ENCODE data around the gene PPP1R11. TPM values are rescaled to one million over a fixed set of nuclear protein-coding genes. Genes with fewer than 3 reads are reported as not detected.

The PPP1R11 gene
- total RNA-seq, 1 experiment from 2014 or later: 23.8 TPM

DNA sequence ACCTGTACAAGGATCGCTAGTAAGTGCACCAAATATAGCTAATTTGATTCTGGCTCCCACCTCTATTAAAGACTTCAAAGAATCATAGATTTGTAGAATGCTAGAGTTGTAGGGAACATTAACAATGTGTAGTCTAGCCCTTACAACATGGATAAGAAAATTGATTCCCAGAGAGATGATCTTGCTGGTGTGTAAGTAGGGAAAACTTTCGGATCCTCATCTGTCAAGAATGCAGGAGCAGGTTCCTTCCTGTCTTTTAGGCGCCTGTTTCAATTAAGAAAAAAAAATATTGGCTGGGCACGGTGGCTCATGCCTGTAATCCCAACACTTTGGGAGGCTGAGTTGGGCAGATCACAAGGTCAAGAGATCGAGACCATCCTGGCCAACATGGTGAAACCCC, 20.9 kb downstream of the PPP1R11 start:
- H3K27ac ChIP-seq (ENCODE audit: insufficient read length, low read depth, low read length): no peak overlapping the region
- H3K27me3 ChIP-seq (ENCODE audit: insufficient read depth, low read length): no peaks in the 10 kb centered on the region
- H3K4me1 Mint-ChIP-seq: peaks cover 6 to 9% of the 10 kb centered on the region in 2 experiments
- H2BK12ac ChIP-seq (ENCODE audit: insufficient read length, low read depth, low read length): no peak overlapping the region
- no peak overlapping the region for H3K9ac ChIP-seq (ENCODE audit: extremely low read depth, insufficient read length, low read length)
- H3T11ph ChIP-seq (ENCODE audit: low read length): no peak overlapping the region
- no peak overlapping the region for H2AFZ ChIP-seq (ENCODE audit: low read length)
- no peak overlapping the region for H2AK5ac ChIP-seq (ENCODE audit: insufficient read length, low read length)
- DNase-seq: no peak
- H3K23me2 ChIP-seq (ENCODE audit: insufficient read length, low read depth, low read length, poor library complexity, severe bottlenecking): no peaks in the 10 kb centered on the region
- H4K8ac ChIP-seq (replicated peaks; ENCODE audit: insufficient read length, low read depth, low read length): no peak overlapping the region
- H3K27me3 Mint-ChIP-seq (ENCODE audit: low read depth): peaks cover 73% of the 10 kb centered on the region
- TF ChIP-seq, protein P1, sequence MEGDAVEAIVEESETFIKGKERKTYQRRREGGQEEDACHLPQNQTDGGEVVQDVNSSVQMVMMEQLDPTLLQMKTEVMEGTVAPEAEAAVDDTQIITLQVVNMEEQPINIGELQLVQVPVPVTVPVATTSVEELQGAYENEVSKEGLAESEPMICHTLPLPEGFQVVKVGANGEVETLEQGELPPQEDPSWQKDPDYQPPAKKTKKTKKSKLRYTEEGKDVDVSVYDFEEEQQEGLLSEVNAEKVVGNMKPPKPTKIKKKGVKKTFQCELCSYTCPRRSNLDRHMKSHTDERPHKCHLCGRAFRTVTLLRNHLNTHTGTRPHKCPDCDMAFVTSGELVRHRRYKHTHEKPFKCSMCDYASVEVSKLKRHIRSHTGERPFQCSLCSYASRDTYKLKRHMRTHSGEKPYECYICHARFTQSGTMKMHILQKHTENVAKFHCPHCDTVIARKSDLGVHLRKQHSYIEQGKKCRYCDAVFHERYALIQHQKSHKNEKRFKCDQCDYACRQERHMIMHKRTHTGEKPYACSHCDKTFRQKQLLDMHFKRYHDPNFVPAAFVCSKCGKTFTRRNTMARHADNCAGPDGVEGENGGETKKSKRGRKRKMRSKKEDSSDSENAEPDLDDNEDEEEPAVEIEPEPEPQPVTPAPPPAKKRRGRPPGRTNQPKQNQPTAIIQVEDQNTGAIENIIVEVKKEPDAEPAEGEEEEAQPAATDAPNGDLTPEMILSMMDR (conservative IDR thresholded peaks at IDR 0.05): no peak
- no peak overlapping the region for H3K14ac ChIP-seq (ENCODE audit: insufficient read depth, low read length)
- no peak overlapping the region for H2BK120ac ChIP-seq (ENCODE audit: low read depth, low read length, poor library complexity, severe bottlenecking)
- H4K91ac ChIP-seq (ENCODE audit: insufficient read length, low read depth, low read length): no peak overlapping the region
- no peak overlapping the region for H2BK20ac ChIP-seq (ENCODE audit: low read depth, low read length, poor library complexity, severe bottlenecking)
- no peak overlapping the region for H2BK15ac ChIP-seq (ENCODE audit: low read depth, low read length)
- no peak overlapping the region for H3K23ac ChIP-seq (ENCODE audit: insufficient read length, low read depth, low read length)
- no peak overlapping the region for H2BK5ac ChIP-seq (ENCODE audit: insufficient read length, low read length)
- no peak overlapping the region for H3K27ac Mint-ChIP-seq
- WGBS (ENCODE audit: extremely low coverage, insufficient read length, low lambda C conversion rate): no CpG with 5 or more reads among the region's 5 CpGs
- H4K5ac ChIP-seq (ENCODE audit: insufficient read length, low read depth, low read length): no peak overlapping the region
- no peak overlapping the region for H3K18ac ChIP-seq (ENCODE audit: insufficient read length, low read depth, low read length)
- H3K9me3 Mint-ChIP-seq: peaks cover 12% of the 10 kb centered on the region in 2 experiments
- no peak overlapping the region for H3K4me3 Mint-ChIP-seq
- no peaks in the 10 kb centered on the region; the same call in 1 of the 2 replicates for H3K4me1 ChIP-seq (ENCODE audit: insufficient read depth, low read length)
- no peaks in the 10 kb centered on the region for H4K20me1 ChIP-seq (ENCODE audit: control insufficient read depth, insufficient read depth, insufficient read length)
- H3K79me1 ChIP-seq (ENCODE audit: insufficient read depth, low read depth, low read length, poor library complexity, severe bottlenecking): no peaks in the 10 kb centered on the region
- H3K4ac ChIP-seq (ENCODE audit: low read depth, low read length): no peak overlapping the region
- no peak overlapping the region for H3K56ac ChIP-seq (ENCODE audit: insufficient read length, low read depth, low read length)
- H3K36me3 Mint-ChIP-seq (ENCODE audit: insufficient read depth in 1 of 3, low read depth in 3 of 3): peaks cover 0 to 5% (median 3%) of the 10 kb centered on the region in 3 experiments; a peak in 3 of 7 replicates
- no peaks in the 10 kb centered on the region for H3K79me2 ChIP-seq (ENCODE audit: insufficient read depth, low read length)
- no peaks in the 10 kb centered on the region for H3K9me3 ChIP-seq (ENCODE audit: control insufficient read depth, low read depth, low read length)
- H3K4me2 ChIP-seq (ENCODE audit: insufficient read depth, insufficient read length, low read length): no peak overlapping the region
